WTC11 (cell line): Measurements from ENCODE around the gene MATR3. TPM values are rescaled to one million over a fixed set of nuclear protein-coding genes. Genes with fewer than 3 reads are reported as not detected.
A peak's percentile ranks its signal among the peaks of the same experiment; 100 is the strongest.

Experiments
- ATAC-seq: fragments of 200-7000 bp; cut with Tn5 transposase; 2 replicates; pipeline ENCODE4 v1.10.0; 2021; ENCODE audit warnings: mild to moderate bottlenecking, moderate library complexity
- CTCF ChIA-PET: fragments of 300-600 bp; sonication (Branson Sonifier 250); formaldehyde crosslinking; loops from one replicate; lab custom pipeline; 2021; ENCODE audit warnings: antibody characterized with exemption; lab: Charles Lee
- POLR2A ChIA-PET: fragments of 350-600 bp; sonication (Branson Sonifier 250); formaldehyde crosslinking; loops from one replicate; lab custom pipeline; 2021; ENCODE audit warnings: antibody characterized with exemption; lab: Charles Lee
- DNase-seq: peaks from one replicate; pipeline ENCODE4 v3.0.0; 2021; ENCODE audit warnings: low spot score
- H3K27ac Mint-ChIP-seq: 2 replicates; pipeline ENCODE4 v1.8.0; 2021; ENCODE audit warnings: mixed read lengths
- H3K27me3 Mint-ChIP-seq: 2 replicates; pipeline ENCODE4 v1.8.0; 2021; ENCODE audit warnings: low read depth, mild to moderate bottlenecking, moderate library complexity, mixed read lengths
- H3K36me3 Mint-ChIP-seq: 2 replicates; pipeline ENCODE4 v1.8.0; 2021; ENCODE audit warnings: mixed read lengths
- H3K4me1 Mint-ChIP-seq: 2 replicates; pipeline ENCODE4 v1.8.0; 2022; ENCODE audit warnings: mixed read lengths
- H3K4me3 Mint-ChIP-seq: 2 replicates; pipeline ENCODE4 v1.8.0; 2021; ENCODE audit warnings: mild to moderate bottlenecking, moderate library complexity, mixed read lengths
- H3K9me3 Mint-ChIP-seq: 2 replicates; pipeline ENCODE4 v1.8.0; 2021; ENCODE audit warnings: mixed read lengths
- ATF1 ChIP-seq: sonication (generic); formaldehyde crosslinking; IDR thresholded peaks from 2 replicates; pipeline ENCODE4 v1.8.1; 2023; ENCODE audit warnings: mild to moderate bottlenecking, moderate library complexity, missing genetic modification reagents
- CDX4 ChIP-seq: fragments of 250-450 bp; sonication (Bioruptor Pico); IDR thresholded peaks from 2 replicates; pipeline ENCODE4 v1.9.0; 2021; ENCODE audit warnings: moderate library complexity, mild to moderate bottlenecking, inconsistent platforms, borderline replicate concordance
- E2F1 ChIP-seq: sonication (generic); formaldehyde crosslinking; IDR thresholded peaks from 2 replicates; pipeline ENCODE4 v1.8.0; 2022; ENCODE audit warnings: mild to moderate bottlenecking, missing genetic modification reagents
- EMX1 ChIP-seq: fragments of 250-450 bp; sonication (Bioruptor Pico); IDR thresholded peaks from 2 replicates; pipeline ENCODE4 v1.8.0; 2021; ENCODE audit warnings: mild to moderate bottlenecking
- ESRRA ChIP-seq: sonication (generic); formaldehyde crosslinking; IDR thresholded peaks from 2 replicates; pipeline ENCODE4 v1.8.1; 2022; ENCODE audit warnings: mild to moderate bottlenecking, missing genetic modification reagents, borderline replicate concordance
- FOXJ3 ChIP-seq: sonication (generic); formaldehyde crosslinking; IDR thresholded peaks from 2 replicates; pipeline ENCODE4 v1.9.0; 2021; ENCODE audit warnings: missing genetic modification reagents, mild to moderate bottlenecking, borderline replicate concordance
- FOXK1 ChIP-seq: sonication (generic); formaldehyde crosslinking; IDR thresholded peaks from 2 replicates; pipeline ENCODE4 v1.8.0; 2022; ENCODE audit warnings: mild to moderate bottlenecking, moderate library complexity, missing genetic modification reagents
- GABPB1 ChIP-seq: sonication (generic); formaldehyde crosslinking; IDR thresholded peaks from 2 replicates; pipeline ENCODE4 v1.8.1; 2023; ENCODE audit warnings: mild to moderate bottlenecking, missing genetic modification reagents
- GTF2I ChIP-seq: fragments of 250-450 bp; sonication (Bioruptor Pico); conservative IDR thresholded peaks from 2 replicates; pipeline ENCODE4 v1.4.0; 2021; ENCODE audit warnings: mild to moderate bottlenecking
- JUN ChIP-seq: sonication (generic); formaldehyde crosslinking; IDR thresholded peaks from 2 replicates; pipeline ENCODE4 v1.8.0; 2023; ENCODE audit warnings: mild to moderate bottlenecking, missing genetic modification reagents
- MAX ChIP-seq: sonication (generic); formaldehyde crosslinking; IDR thresholded peaks from 2 replicates; pipeline ENCODE4 v1.8.0; 2022; ENCODE audit warnings: mild to moderate bottlenecking, missing genetic modification reagents
- NFATC4 ChIP-seq: fragments of 250-450 bp; sonication (Bioruptor Pico); IDR thresholded peaks from 2 replicates; pipeline ENCODE4 v1.9.0; 2021; ENCODE audit warnings: mild to moderate bottlenecking
- NFYB ChIP-seq: sonication (generic); formaldehyde crosslinking; conservative IDR thresholded peaks from 2 replicates; pipeline ENCODE4 v1.8.0; 2022; ENCODE audit warnings: low read depth, missing genetic modification reagents
- NR1H2 ChIP-seq: sonication (generic); formaldehyde crosslinking; IDR thresholded peaks from 2 replicates; pipeline ENCODE4 v1.9.0; 2021; ENCODE audit warnings: mild to moderate bottlenecking, moderate library complexity, missing genetic modification reagents
- SOX15 ChIP-seq: fragments of 250-450 bp; sonication (Bioruptor Pico); IDR thresholded peaks from 2 replicates; pipeline ENCODE4 v1.9.0; 2021; ENCODE audit warnings: mild to moderate bottlenecking
- SP1 ChIP-seq: sonication (generic); formaldehyde crosslinking; conservative IDR thresholded peaks from 2 replicates; pipeline ENCODE4 v1.8.1; 2022; ENCODE audit warnings: missing genetic modification reagents
- USF1 ChIP-seq: sonication (generic); formaldehyde crosslinking; IDR thresholded peaks from 2 replicates; pipeline ENCODE4 v1.8.0; 2022; ENCODE audit warnings: mild to moderate bottlenecking, missing genetic modification reagents
- ZMAT4 ChIP-seq: fragments of 250-450 bp; sonication (Bioruptor Pico); IDR thresholded peaks from 2 replicates; pipeline ENCODE4 v1.9.0; 2021; ENCODE audit warnings: mild to moderate bottlenecking
- ZNF396 ChIP-seq: fragments of 250-450 bp; sonication (Bioruptor Pico); IDR thresholded peaks from 2 replicates; pipeline ENCODE4 v1.8.0; 2021; ENCODE audit warnings: mild to moderate bottlenecking, moderate library complexity, borderline replicate concordance
- ZNF425 ChIP-seq: fragments of 250-450 bp; sonication (Bioruptor Pico); conservative IDR thresholded peaks from 2 replicates; pipeline ENCODE4 v1.9.0; 2021; ENCODE audit warnings: mild to moderate bottlenecking
- ZNF671 ChIP-seq: fragments of 250-450 bp; sonication (Bioruptor Pico); IDR thresholded peaks from 2 replicates; pipeline ENCODE4 v1.8.0; 2021; ENCODE audit warnings: mild to moderate bottlenecking
- total RNA-seq: library from RNA; stranded (reverse); gene quantifications from 3 replicates; pipeline ENCODE4 v1.2.3, GENCODE V29; 2021

The MATR3 gene
- total RNA-seq, 1 experiment from 2014 or later: 290 TPM

- CTCF ChIA-PET: interaction anchor here (0.9 to 1.3 kb wide), 4 partner anchors 25 to 503 kb away, joined by 3 to 4 read pairs (median 4); partner anchors contain the start of gene PAIP2
- 0 out of 2 replicates have a peak, but pooled peaks cover 5% of the 10 kb centered on the region for H3K9me3 Mint-ChIP-seq
- H3K27me3 Mint-ChIP-seq: no peaks in the 10 kb centered on the region
- TF ChIP-seq SP1 (CRISPR knock-in tag): no peak
- POLR2A ChIA-PET: interaction anchor here (0.6 to 2.6 kb wide), 22 partner anchors 8 to 1355 kb away, joined by 3 to 34 read pairs (median 4); partner anchors contain the start of genes ETF1, HSPA9, IK and PAIP2
- peak overlapping the region; percentile 94 for H3K27ac Mint-ChIP-seq
- DNase-seq (no peak), ATAC-seq (no peak)
- H3K4me1 Mint-ChIP-seq: peaks cover 31% of the 10 kb centered on the region
- peak overlapping the region; percentile 99 for H3K4me3 Mint-ChIP-seq
- H3K36me3 Mint-ChIP-seq: peaks cover 36% of the 10 kb centered on the region
Observed at GRCh38 chr5:139293202-139293506, 386 bp upstream of the MATR3 start.

- 0 out of 2 replicates have a peak, but pooled peaks cover 3% of the 10 kb centered on the region for H3K9me3 Mint-ChIP-seq
- H3K4me1 Mint-ChIP-seq: peaks cover 45% of the 10 kb centered on the region
Observed at GRCh38 chr5:139294374-139295165, 1.0 kb downstream of the MATR3 start.

GRCh38 chr5:139295346-139296057 is 2.0 kb downstream of the MATR3 start:
- ChIA-PET POLR2A (no interaction called here), CTCF (no interaction called here)
- Mint-ChIP-seq H3K4me3 (peak overlapping the region; percentile 99), H3K27ac (peak overlapping the region; percentile 99), H3K36me3 (peaks cover 26% of the 10 kb centered on the region), H3K27me3 (no peaks in the 10 kb centered on the region), H3K9me3 (no peaks in the 10 kb centered on the region), H3K4me1 (peaks cover 48% of the 10 kb centered on the region)
- ATAC-seq (no peak), DNase-seq (no peak)
- 0 out of 2 replicates have a peak, but pooled peaks have one; percentile 11 for TF ChIP-seq GTF2I (CRISPR knock-in tag)
- no peak for TF ChIP-seq FOXK1 (CRISPR knock-in tag)
- TF ChIP-seq EMX1 (CRISPR knock-in tag): no peak
- no peak for TF ChIP-seq ZNF396 (CRISPR knock-in tag)

More at GRCh38 chr5:139294374-139295165, 1.0 kb downstream of the MATR3 start:
- no peaks in the 10 kb centered on the region for H3K27me3 Mint-ChIP-seq
- ATAC-seq (peak; percentile 7), DNase-seq (peak; percentile 62)
- H3K4me3 Mint-ChIP-seq: peak overlapping the region; percentile 99
- H3K36me3 Mint-ChIP-seq: peaks cover 32% of the 10 kb centered on the region
- POLR2A ChIA-PET: interaction anchor here (0.9 to 2.6 kb wide), 8 partner anchors 8 to 751 kb away, joined by 3 to 34 read pairs (median 10); partner anchors contain the start of genes ETF1, HSPA9 and PAIP2
- TF ChIP-seq E2F1 (no peak), ATF1 (no peak), JUN (CRISPR knock-in tag) (peak; percentile 16; the same call in 1 of the 2 replicates), ZNF671 (0 out of 2 replicates have a peak, but pooled peaks have one; percentile 3), EMX1 (CRISPR knock-in tag) (0 out of 2 replicates have a peak, but pooled peaks have one; percentile 12), CDX4 (CRISPR knock-in tag) (0 out of 2 replicates have a peak, but pooled peaks have one; percentile 48), NFATC4 (CRISPR knock-in tag) (peak; percentile 35; the same call in 1 of the 2 replicates), ZMAT4 (CRISPR knock-in tag) (0 out of 2 replicates have a peak, but pooled peaks have one; percentile 38)
- CTCF ChIA-PET: no interaction called here
- peak overlapping the region; percentile 99 for H3K27ac Mint-ChIP-seq

- Mint-ChIP-seq H3K36me3 (peaks cover 19% of the 10 kb centered on the region), H3K4me1 (peaks cover 50% of the 10 kb centered on the region), H3K27ac (peak overlapping the region; percentile 46), H3K9me3 (no peaks in the 10 kb centered on the region), H3K27me3 (no peaks in the 10 kb centered on the region), H3K4me3 (peak overlapping the region; percentile 99)
- ChIA-PET CTCF (no interaction called here), POLR2A (interaction anchor here (0.6 to 1.5 kb wide), 4 partner anchors 10 to 61 kb away, joined by 3 to 5 read pairs (median 4); no protein-coding TSS in a partner anchor)
- no peak for DNase-seq
- ATAC-seq: no peak
- TF ChIP-seq FOXJ3 (no peak), ZNF425 (CRISPR knock-in tag) (no peak), NR1H2 (CRISPR knock-in tag) (no peak), MAX (CRISPR knock-in tag) (no peak), ZNF396 (CRISPR knock-in tag) (no peak), SOX15 (CRISPR knock-in tag) (no peak), GTF2I (CRISPR knock-in tag) (no peak), USF1 (CRISPR knock-in tag) (no peak), JUN (CRISPR knock-in tag) (no peak), ESRRA (no peak), GABPB1 (CRISPR knock-in tag) (no peak), SP1 (CRISPR knock-in tag) (no peak), NFYB (CRISPR knock-in tag) (no peak)
Observed at GRCh38 chr5:139296198-139296597, 2.7 kb downstream of the MATR3 start.
